Mucosa of descending colon (tissue), 3 donors: ENCODE data around the gene CYP1A1. TPM values are rescaled to one million over a fixed set of nuclear protein-coding genes. Genes with fewer than 3 reads are reported as not detected.

Source experiments
- ATAC-seq: fragments of 200-7000 bp; cut with Tn5 transposase; one replicate; pipeline ENCODE4 v1.9.1; 2020; ENCODE audit warnings: mild to moderate bottlenecking, moderate library complexity
- DNase-seq, 3 donors: peaks; one replicate each; pipeline ENCODE4 v3.0.0-alpha.2; 2020
- H3K36me3 ChIP-seq: fragments of 200-600 bp; one replicate; pipeline ENCODE4 v1.8.0; 2021; ENCODE audit warnings: low read depth, mild to moderate bottlenecking
- H3K4me1 ChIP-seq: fragments of 200-600 bp; one replicate; pipeline ENCODE4 v1.8.0; 2021; ENCODE audit warnings: low read depth, mild to moderate bottlenecking
- H3K4me3 ChIP-seq: fragments of 200-600 bp; one replicate; pipeline ENCODE4 v1.8.0; 2021; ENCODE audit warnings: mild to moderate bottlenecking
- H3K9me3 ChIP-seq: fragments of 200-600 bp; one replicate; pipeline ENCODE4 v1.8.0; 2021; ENCODE audit warnings: mild to moderate bottlenecking
- CTCF ChIP-seq: fragments of 200-600 bp; IDR thresholded peaks from one replicate; pipeline ENCODE4 v1.8.0; 2022; ENCODE audit warnings: antibody characterized with exemption, mild to moderate bottlenecking
- intact Hi-C, 2 donors: fragments of 100-400 bp; cut with DNase I in 1 of 2; cut with micrococcal nuclease in 1 of 2; formaldehyde crosslinking; loops; one replicate each; pipeline versions ENCODE4 v1.11.0 to v1.11.1; 2022; cut with DNase I, micrococcal nuclease
- long read RNA-seq, 2 donors: library from polyadenylated mRNA; unstranded; transcript quantifications; one replicate each; pipeline ENCODE4 v2.0.0, GENCODE V29; 2019 to 2021
- total RNA-seq, 3 donors: library from RNA; stranded (reverse); fragmentation: NEBNext Ultra II Directional in 2 of 3; extraction: Animal tissue kit (Norgen Biotek cat#: 25700) in 2 of 3; gene quantifications; one replicate each; pipeline versions ENCODE4 v1.2.1 to v1.2.4, GENCODE V29; 2021 to 2023
- donor health status: DM: no; HTN: no; CAD: no; lungs with moderate emphysema.
- donor health status: DM: no; HTN: no; CAD: no.
- donor health status: DM: no; HTN: yes; CAD: no.

The CYP1A1 gene
- total RNA-seq, result under 1 TPM in 2 of 3 donors, not detected in 1; 0.13 to 0.27 TPM
- long read RNA-seq, donor 1, result 0 reads
- long read RNA-seq, donor 2, result 0 reads

- Histone ChIP-seq H3K4me1 (peaks cover 14% of the 10 kb centered on the region), H3K36me3 (no peaks in the 10 kb centered on the region), H3K4me3 (no peak within 1 kb of the TSS), H3K9me3 (no peaks in the 10 kb centered on the region)
- no peak for TF ChIP-seq CTCF
- intact Hi-C loops, result no loop called here
- peak; percentile 57 to 62 (median 58) for DNase-seq
- ATAC-seq, result peak; percentile 83
Measured at GRCh38 chr15:74725225-74725774, at the start of gene CYP1A1. TSS of gene CYP1A1 (minus strand) at chr15:74725528. CDS start at chr15:74723097, 2,431 bp downstream.

- H3K9me3 ChIP-seq, result no peaks in the 10 kb centered on the region
- peak in 1 of 3 donors; percentile 52 for DNase-seq
- no peaks in the 10 kb centered on the region for H3K36me3 ChIP-seq
- no peak overlapping the region for H3K4me3 ChIP-seq
- intact Hi-C loops, result no loop called here
- peak; percentile 58 for ATAC-seq
- TF ChIP-seq CTCF, result no peak
- H3K4me1 ChIP-seq, result peaks cover 34% of the 10 kb centered on the region
Measured at GRCh38 chr15:74773731-74774252, 48.5 kb upstream of the CYP1A1 start.

GRCh38 chr15:74773329-74773728 is 48.0 kb upstream of the CYP1A1 start:
- H3K9me3 ChIP-seq, result no peaks in the 10 kb centered on the region
- TF ChIP-seq CTCF, result no peak
- no peak overlapping the region for H3K4me3 ChIP-seq
- peaks cover 29% of the 10 kb centered on the region for H3K4me1 ChIP-seq
- peak; percentile 24 to 54 (median 46) for DNase-seq
- intact Hi-C loops, result no loop called here
- ATAC-seq, result peak; percentile 9
- no peaks in the 10 kb centered on the region for H3K36me3 ChIP-seq

GRCh38 chr15:74770211-74770903 is 45.0 kb upstream of the CYP1A1 start:
- H3K4me3 ChIP-seq, result no peak overlapping the region
- no peak for TF ChIP-seq CTCF
- peaks cover 16% of the 10 kb centered on the region for H3K4me1 ChIP-seq
- no peak for DNase-seq
- intact Hi-C loops, result no loop called here
- H3K9me3 ChIP-seq, result no peaks in the 10 kb centered on the region
- no peaks in the 10 kb centered on the region for H3K36me3 ChIP-seq
- no peak for ATAC-seq

GRCh38 chr15:74769463-74770025 is 44.2 kb upstream of the CYP1A1 start:
- Histone ChIP-seq H3K9me3 (no peaks in the 10 kb centered on the region), H3K4me3 (no peak overlapping the region), H3K4me1 (peaks cover 16% of the 10 kb centered on the region), H3K36me3 (no peaks in the 10 kb centered on the region)
- intact Hi-C loops, result loop anchor here (2.0 to 10.0 kb wide), 2 partner anchors 135 to 395 kb away; no protein-coding TSS in a partner anchor
- ATAC-seq (no peak), DNase-seq (no peak)
- TF ChIP-seq CTCF, result no peak
